Tibial nerve (tissue), 4 donors: ENCODE measurements around the gene ACOT8. TPM values are rescaled to one million over a fixed set of nuclear protein-coding genes. Genes with fewer than 3 reads are reported as not detected.
A peak's percentile ranks its signal among the peaks of the same experiment; 100 is the strongest.

Source experiments
- DNase-seq, 2 donors: peaks; one replicate each; pipeline ENCODE4 v3.0.0-alpha.2; 2019; ENCODE audit warnings: low spot score in 2 of 2
- H3K27ac ChIP-seq, 4 donors: fragments of 200-600 bp; sonication (generic) in 3 of 4; one replicate each; pipeline ENCODE4 v1.5.1; 2017 to 2019; ENCODE audit warnings: mild to moderate bottlenecking in 1 of 4
- H3K27me3 ChIP-seq, 2 donors: fragments of 200-600 bp; sonication (generic) in 1 of 2; one replicate each; pipeline versions ENCODE4 v1.5.1 to v1.6.0; 2017 to 2019
- H3K36me3 ChIP-seq, 3 donors: fragments of 200-600 bp; sonication (generic); one replicate each; pipeline ENCODE4 v1.5.1; 2018 to 2019
- H3K4me1 ChIP-seq, 4 donors: fragments of 200-600 bp; sonication (generic) in 3 of 4; one replicate each; pipeline ENCODE4 v1.5.1; 2017 to 2019
- H3K4me3 ChIP-seq, 4 donors: fragments of 200-600 bp; sonication (generic) in 3 of 4; one replicate each; pipeline ENCODE4 v1.5.1; 2017 to 2019; ENCODE audit warnings: mild to moderate bottlenecking in 1 of 4, moderate library complexity in 1 of 4
- H3K9me3 ChIP-seq, 4 donors: fragments of 200-600 bp; sonication (generic) in 3 of 4; one replicate each; pipeline ENCODE4 v1.5.1; 2017 to 2019
- EP300 ChIP-seq, 2 donors: sonication (generic); formaldehyde crosslinking; IDR thresholded peaks; one replicate each; pipeline ENCODE4 v1.6.1; 2017; ENCODE audit warnings: antibody characterized with exemption in 2 of 2, mild to moderate bottlenecking in 1 of 2
- POLR2A ChIP-seq, 2 donors: fragments of 450-650 bp; IDR thresholded peaks; one replicate each; pipeline ENCODE4 v1.6.1; 2017; ENCODE audit warnings: antibody characterized with exemption in 2 of 2, mild to moderate bottlenecking in 2 of 2, moderate library complexity in 2 of 2
- WGBS, 2 donors: methylation state at CpG; one replicate each; pipeline ENCODE4 v1.1.5; 2018; 5-methylcytosine and 5-hydroxymethylcytosine counted together
- total RNA-seq, 4 donors: library from RNA; depleted of rRNA; stranded (reverse); fragments of >200 nt; gene quantifications; one replicate each; pipeline ENCODE4 v1.1.0, GENCODE V29; 2016
- TF ChIP-seq, protein P1 (sequence below), 5 experiments: fragments of 200-600 bp in 3 of 5; fragments of 450-650 bp in 2 of 5; sonication (generic) in 3 of 5; IDR thresholded peaks; one replicate each; pipeline ENCODE4 v1.5.1; 2016 to 2019; ENCODE audit warnings: antibody characterized with exemption in 5 of 5, mild to moderate bottlenecking in 3 of 5, moderate library complexity in 2 of 5

The ACOT8 gene
- total RNA-seq, 4 donors from 2014 or later, result 44.4 to 58.4 (median 52.5) TPM

DNA sequence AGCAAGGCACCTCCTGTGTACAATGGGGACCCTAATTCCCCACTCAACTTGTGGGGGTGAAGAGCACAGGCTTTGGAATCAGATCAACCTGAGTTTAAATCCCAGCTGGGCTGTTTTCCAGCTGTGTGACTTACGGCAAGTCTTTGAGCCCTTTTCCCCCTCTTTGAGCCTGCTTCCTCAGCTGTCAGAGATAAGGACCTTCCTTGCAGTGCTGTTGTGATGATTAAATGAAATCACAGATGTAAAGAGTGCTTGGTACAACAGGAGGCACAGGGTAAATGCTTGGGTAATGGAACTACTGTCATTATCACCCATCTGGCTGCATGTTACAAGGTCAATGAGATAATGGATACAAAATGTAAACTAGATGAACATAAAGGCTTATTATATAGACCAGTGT, 20.4 kb downstream of the ACOT8 start:
- peak overlapping the region in 3 of 4 donors; percentile 24 to 97 (median 94) for H3K27ac ChIP-seq
- TF ChIP-seq POLR2A (IDR thresholded peaks at IDR 0.05) (no peak), EP300 (IDR thresholded peaks at IDR 0.05) (no peak)
- TF ChIP-seq, protein P1, sequence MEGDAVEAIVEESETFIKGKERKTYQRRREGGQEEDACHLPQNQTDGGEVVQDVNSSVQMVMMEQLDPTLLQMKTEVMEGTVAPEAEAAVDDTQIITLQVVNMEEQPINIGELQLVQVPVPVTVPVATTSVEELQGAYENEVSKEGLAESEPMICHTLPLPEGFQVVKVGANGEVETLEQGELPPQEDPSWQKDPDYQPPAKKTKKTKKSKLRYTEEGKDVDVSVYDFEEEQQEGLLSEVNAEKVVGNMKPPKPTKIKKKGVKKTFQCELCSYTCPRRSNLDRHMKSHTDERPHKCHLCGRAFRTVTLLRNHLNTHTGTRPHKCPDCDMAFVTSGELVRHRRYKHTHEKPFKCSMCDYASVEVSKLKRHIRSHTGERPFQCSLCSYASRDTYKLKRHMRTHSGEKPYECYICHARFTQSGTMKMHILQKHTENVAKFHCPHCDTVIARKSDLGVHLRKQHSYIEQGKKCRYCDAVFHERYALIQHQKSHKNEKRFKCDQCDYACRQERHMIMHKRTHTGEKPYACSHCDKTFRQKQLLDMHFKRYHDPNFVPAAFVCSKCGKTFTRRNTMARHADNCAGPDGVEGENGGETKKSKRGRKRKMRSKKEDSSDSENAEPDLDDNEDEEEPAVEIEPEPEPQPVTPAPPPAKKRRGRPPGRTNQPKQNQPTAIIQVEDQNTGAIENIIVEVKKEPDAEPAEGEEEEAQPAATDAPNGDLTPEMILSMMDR (IDR thresholded peaks at IDR 0.05), result no peak
- DNase-seq, result no peak
- peaks cover 0 to 41% (median 5%) of the 10 kb centered on the region in 3 donors for H3K36me3 ChIP-seq
- no peaks in the 10 kb centered on the region for H3K9me3 ChIP-seq
- peaks cover 0 to 48% (median 11%) of the 10 kb centered on the region in 4 donors for H3K4me1 ChIP-seq
- peak overlapping the region in 1 of 4 donors; percentile 3 for H3K4me3 ChIP-seq
- no peaks in the 10 kb centered on the region for H3K27me3 ChIP-seq
- 25 to 30% methylated on average over 1 of the region's 1 CpG for WGBS, 2 donors

DNA sequence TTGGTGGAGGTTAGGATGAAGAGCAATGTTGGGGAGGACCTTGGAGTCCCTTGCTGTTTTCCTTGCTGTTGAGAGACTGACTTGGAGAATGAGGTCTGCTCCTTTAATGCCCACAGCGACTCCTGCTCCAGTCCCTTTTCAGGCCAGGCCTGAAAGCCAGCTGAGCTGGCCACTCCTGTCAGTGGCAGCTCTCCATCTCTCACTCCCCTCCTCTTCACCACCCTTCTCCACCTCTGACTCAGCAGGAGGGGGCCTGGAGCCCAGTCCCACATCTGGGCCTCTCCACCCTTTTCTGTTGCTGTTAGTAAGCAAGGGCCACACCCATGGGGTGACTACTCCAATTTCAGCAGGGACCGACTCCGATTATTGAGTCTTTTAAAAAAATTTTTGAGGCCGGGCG, 21.4 kb downstream of the ACOT8 start:
- Histone ChIP-seq H3K27ac (peak overlapping the region; percentile 87 to 97 (median 92)), H3K4me3 (peak overlapping the region in 2 of 4 donors; percentile 75 to 81), H3K9me3 (no peaks in the 10 kb centered on the region), H3K27me3 (no peaks in the 10 kb centered on the region), H3K4me1 (peaks cover 0 to 46% (median 11%) of the 10 kb centered on the region in 4 donors), H3K36me3 (peaks cover 0 to 31% (median 2%) of the 10 kb centered on the region in 3 donors)
- TF ChIP-seq EP300 (IDR thresholded peaks at IDR 0.05), result no peak
- TF ChIP-seq, protein P1 (IDR thresholded peaks at IDR 0.05), result no peak
- no peak for TF ChIP-seq POLR2A (IDR thresholded peaks at IDR 0.05)
- 59 to 63% methylated on average over 5 of the region's 5 CpGs for WGBS, 2 donors
- DNase-seq, result peak in 1 of 2 donors; percentile 49

DNA sequence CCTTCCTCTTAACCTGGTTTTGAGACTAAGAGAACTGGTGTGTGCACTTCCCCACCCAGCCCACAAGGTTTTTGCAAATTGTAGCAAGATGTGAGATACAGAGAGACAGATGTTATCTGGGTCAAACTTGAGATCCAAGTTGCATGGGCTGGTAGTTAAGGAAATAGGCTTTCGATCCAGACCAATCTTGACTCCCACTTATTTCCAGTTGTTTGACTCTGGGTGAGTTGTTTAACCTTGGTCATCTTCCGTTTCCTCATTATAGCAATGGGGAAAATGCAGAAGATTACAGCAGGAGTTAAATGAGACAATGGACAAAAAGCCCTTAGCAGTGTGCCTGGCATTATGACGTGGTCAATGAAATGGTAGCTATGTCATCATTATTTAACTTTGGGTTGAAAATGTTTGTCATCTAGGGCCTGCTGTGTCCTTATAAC, 21.8 kb downstream of the ACOT8 start:
- Histone ChIP-seq H3K9me3 (no peaks in the 10 kb centered on the region), H3K4me3 (peak overlapping the region; percentile 62 to 81 (median 71)), H3K27ac (peak overlapping the region; percentile 87 to 97 (median 92)), H3K27me3 (no peaks in the 10 kb centered on the region), H3K36me3 (peaks cover 0 to 26% (median 0%) of the 10 kb centered on the region in 3 donors), H3K4me1 (peaks cover 0 to 46% (median 11%) of the 10 kb centered on the region in 4 donors)
- WGBS, 2 donors, result 33 to 36% methylated on average over 3 of the region's 3 CpGs
- DNase-seq, result no peak
- no peak for TF ChIP-seq EP300 (IDR thresholded peaks at IDR 0.05)
- TF ChIP-seq, protein P1 (IDR thresholded peaks at IDR 0.05), result no peak
- no peak for TF ChIP-seq POLR2A (IDR thresholded peaks at IDR 0.05)

DNA sequence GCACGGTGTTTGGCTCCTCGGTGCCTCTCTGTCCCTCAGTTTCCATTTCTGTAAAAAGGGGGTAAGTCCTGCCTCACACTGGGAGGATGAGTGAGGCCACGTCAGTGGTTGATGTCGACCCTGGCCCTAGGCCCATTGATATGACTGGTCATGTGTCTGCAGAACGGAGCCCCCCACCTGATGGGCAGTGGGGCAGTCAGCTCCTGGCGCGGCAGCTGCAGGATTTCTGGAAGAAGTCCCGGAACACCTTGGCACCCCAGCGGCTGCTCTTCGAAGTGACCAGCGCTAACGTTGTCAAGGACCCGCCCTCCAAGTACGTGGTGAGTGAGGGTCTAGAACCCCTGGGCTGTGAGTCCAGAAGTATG, 22.4 kb downstream of the ACOT8 start:
- no peak for DNase-seq
- WGBS, 2 donors, result 57 to 69% methylated on average over 9 to 13 of the region's 14 CpGs
- Histone ChIP-seq H3K27ac (peak overlapping the region; percentile 87 to 97 (median 92)), H3K27me3 (no peaks in the 10 kb centered on the region), H3K9me3 (no peaks in the 10 kb centered on the region), H3K36me3 (peaks cover 0 to 21% (median 0%) of the 10 kb centered on the region in 3 donors), H3K4me3 (peak overlapping the region; percentile 62 to 81 (median 71)), H3K4me1 (peaks cover 0 to 48% (median 11%) of the 10 kb centered on the region in 4 donors)
- TF ChIP-seq, protein P1 (IDR thresholded peaks at IDR 0.05), result no peak
- no peak for TF ChIP-seq EP300 (IDR thresholded peaks at IDR 0.05)
- TF ChIP-seq POLR2A (IDR thresholded peaks at IDR 0.05), result no peak

DNA sequence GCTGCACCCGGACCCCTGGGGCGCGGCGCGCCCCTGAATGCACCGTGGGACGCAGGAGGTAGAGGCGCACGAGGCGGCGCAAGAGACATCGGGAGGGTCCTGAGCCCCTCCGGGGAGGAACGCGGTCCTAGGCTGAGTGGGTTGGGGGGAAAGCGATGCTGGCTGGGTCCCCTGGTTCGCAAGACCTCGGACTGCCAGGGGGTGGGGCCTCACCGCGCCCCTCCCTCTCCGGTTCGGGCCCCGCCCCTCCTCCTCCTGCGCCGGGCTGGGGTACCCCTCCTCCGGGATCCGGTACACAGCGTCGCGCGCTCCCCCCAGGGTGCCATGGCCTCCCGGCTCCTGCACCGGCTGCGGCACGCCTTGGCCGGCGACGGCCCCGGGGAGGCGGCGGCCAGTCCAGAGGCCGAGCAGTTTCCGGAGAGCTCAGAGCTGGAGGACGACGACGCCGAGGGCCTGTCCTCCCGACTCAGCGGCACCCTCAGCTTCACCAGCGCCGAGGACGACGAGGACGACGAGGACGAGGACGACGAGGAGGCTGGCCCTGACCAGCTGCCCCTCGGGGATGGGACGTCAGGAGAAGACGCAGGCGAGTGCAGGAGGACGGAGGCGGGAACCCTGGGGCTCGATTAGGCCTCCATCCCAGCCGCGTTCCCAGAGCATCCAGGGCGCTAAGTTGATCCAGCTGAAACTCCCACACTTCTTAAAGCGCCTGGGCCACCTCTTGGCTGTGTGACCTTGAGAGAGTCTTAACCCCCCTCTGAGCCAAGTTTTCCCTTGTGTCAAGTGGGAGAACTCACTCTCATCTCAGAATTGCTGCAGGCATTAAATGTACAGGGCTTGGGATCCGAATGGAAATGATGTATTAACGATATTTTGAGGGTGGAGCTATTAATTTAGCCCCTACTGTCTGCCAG, 23.1 kb downstream of the ACOT8 start:
- peak; percentile 61 to 62 for DNase-seq
- TF ChIP-seq POLR2A (IDR thresholded peaks at IDR 0.05), result peak in 1 of 2 donors; percentile 70
- TF ChIP-seq, protein P1 (IDR thresholded peaks at IDR 0.05), result peak in 1 of 5 experiments; percentile 5
- TF ChIP-seq EP300 (IDR thresholded peaks at IDR 0.05), result peak in 1 of 2 donors; percentile 62
- WGBS, 2 donors, result 3 to 6% methylated on average over 38 to 40 of the region's 71 CpGs
- Histone ChIP-seq H3K27ac (peak overlapping the region; percentile 87 to 97 (median 92)), H3K9me3 (no peaks in the 10 kb centered on the region), H3K4me1 (peaks cover 0 to 54% (median 11%) of the 10 kb centered on the region in 4 donors), H3K4me3 (peak overlapping the region; percentile 62 to 81 (median 71)), H3K36me3 (peaks cover 0 to 16% (median 0%) of the 10 kb centered on the region in 3 donors), H3K27me3 (no peaks in the 10 kb centered on the region)
